Psoas muscle (tissue), 8 donors: ENCODE data around the gene PRKX. TPM values are rescaled to one million over a fixed set of nuclear protein-coding genes. Genes with fewer than 3 reads are reported as not detected.
"Not testable (repeated sequence)": the region's sequence is repeated elsewhere in the genome, so short reads cannot be mapped to it uniquely, and the experiment has no call there.

ENCODE experiments used
- ATAC-seq, 4 donors: fragments of 200-7000 bp; cut with Tn5 transposase; one replicate each; pipeline ENCODE4 v1.9.1; 2020; ENCODE audit warnings: moderate library complexity in 3 of 4, mild to moderate bottlenecking in 2 of 4
- DNase-seq, 2 donors: peaks; one replicate each; pipeline ENCODE4 v3.0.0-alpha.2; 2020
- H3K27ac ChIP-seq: fragments of 200-600 bp; one replicate; pipeline ENCODE4 v1.8.0; 2022
- H3K27me3 ChIP-seq, 3 donors: fragments of 200-600 bp in 1 of 3; one replicate each; pipeline versions ENCODE4 v1.6.1 to v1.8.0; 2013 to 2022; ENCODE audit warnings: low read length in 2 of 3, mild to moderate bottlenecking in 2 of 3, moderate library complexity in 1 of 3; ENCODE audit not compliant: insufficient read depth in 3 of 3
- H3K36me3 ChIP-seq, 2 donors: fragments of 200-600 bp in 1 of 2; one replicate each; pipeline versions ENCODE4 v1.6.1 to v1.8.0; 2013 to 2022; ENCODE audit warnings: low read depth in 1 of 2, mild to moderate bottlenecking in 1 of 2, moderate library complexity in 1 of 2; ENCODE audit not compliant: insufficient read depth in 1 of 2
- H3K4me1 ChIP-seq: fragments of 200-600 bp; one replicate; pipeline ENCODE4 v1.8.0; 2022
- H3K4me3 ChIP-seq: fragments of 200-600 bp; one replicate; pipeline ENCODE4 v1.8.0; 2022; ENCODE audit warnings: mild to moderate bottlenecking
- H3K9me3 ChIP-seq: fragments of 200-600 bp; one replicate; pipeline ENCODE4 v1.8.0; 2022
- WGBS, 3 donors: extraction: QIAGEN DNeasy Blood & Tissue Kit; methylation state at CpG; one replicate each; pipeline versions ENCODE4 v1.1.6 to v1.1.7; 2013; 5-methylcytosine and 5-hydroxymethylcytosine counted together
- intact Hi-C, 2 donors: fragments of 100-400 bp; cut with DNase I; formaldehyde crosslinking; loops; one replicate each; pipeline versions ENCODE4 v1.11.0 to v1.14.2; 2022
- polyA plus RNA-seq, 3 donors: library from polyadenylated mRNA; stranded (reverse); fragments of 200-250 nt; gene quantifications; one replicate each; pipeline ENCODE4 v1.2.3, GENCODE V29; 2013
- total RNA-seq, 4 donors: library from RNA; stranded (reverse); fragmentation: NEBNext Ultra II Directional in 2 of 4; extraction: Animal tissue kit (Norgen Biotek cat#: 25700) in 2 of 4; gene quantifications; one replicate each; pipeline versions ENCODE4 v1.2.1 to v1.2.4, GENCODE V29; 2021 to 2023
- TF ChIP-seq, protein P1 (sequence below): fragments of 200-600 bp; IDR thresholded peaks from one replicate; pipeline ENCODE4 v1.8.0; 2022; ENCODE audit warnings: antibody characterized with exemption
- donor health status: healthy with polysubstance abuse.
- donor health status: DM: no; HTN: no; CAD: no; lungs with moderate emphysema.
- donor health status: Bipolar disorder and iron deficiency.
- donor health status: healthy.
- donor health status: DM: yes; HTN: yes; CAD: no.
- donor health status: DM: no; HTN: no; CAD: no.
- donor health status: DM: no; HTN: no; CAD: no.
- donor health status: DM: yes; HTN: yes; CAD: no.

The PRKX gene
- total and polyA plus RNA-seq, 7 donors = 0.59 to 4.5 (median 2.7) TPM

DNA sequence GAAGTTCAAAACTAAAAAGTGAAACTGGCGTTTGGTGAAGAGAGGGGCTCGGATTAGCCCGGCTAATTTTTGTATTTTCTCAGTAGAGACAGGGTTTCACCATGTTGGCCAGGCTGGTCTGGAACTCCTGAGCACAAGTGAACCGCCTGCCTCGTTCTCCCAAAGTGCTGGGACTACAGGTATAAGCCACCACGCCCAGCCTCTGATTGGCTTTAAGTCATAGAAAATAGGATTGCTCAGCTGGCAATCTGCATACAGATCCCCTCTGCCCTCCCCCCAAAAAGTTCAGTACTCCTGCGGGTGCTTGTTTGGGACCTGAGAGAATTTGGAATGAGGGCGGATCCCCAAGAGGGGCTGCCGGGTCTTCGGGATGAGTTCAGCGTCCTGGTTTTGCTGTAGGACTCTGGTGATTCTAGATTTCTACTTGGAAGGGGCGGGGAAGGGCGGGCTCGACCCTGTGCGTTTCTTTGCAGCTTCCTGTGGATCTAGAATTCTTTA lies 537 bp upstream of the PRKX start:
- intact Hi-C loops = no loop called here

DNA sequence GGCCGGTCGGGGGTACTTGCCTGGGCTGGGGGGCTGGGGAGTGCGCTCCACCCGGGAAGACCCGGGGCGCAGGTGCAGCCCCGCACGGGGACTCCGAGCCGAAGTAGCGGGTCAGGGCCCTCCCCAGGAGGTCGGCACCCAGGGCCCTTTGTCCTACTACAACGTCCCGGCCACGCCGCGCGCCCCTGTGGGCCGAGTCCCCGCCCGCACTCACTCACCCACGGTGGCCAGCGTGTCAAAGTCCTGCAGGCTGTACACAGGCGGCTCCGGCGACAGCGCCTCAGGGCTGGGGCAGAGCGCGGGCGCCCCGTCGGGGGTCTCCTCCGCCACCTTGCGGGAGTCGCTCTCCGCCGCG lies 602 bp downstream of the PRKX start:
- ATAC-seq = peak in 2 of 4 donors; percentile 18 to 37
- peak in 1 of 2 donors; percentile 56 for DNase-seq
- Histone ChIP-seq H3K4me1 (no peaks in the 10 kb centered on the region), H3K4me3 (peak overlapping the region; percentile 65), H3K27me3 (peaks cover 0 to 33% (median 0%) of the 10 kb centered on the region in 3 donors), H3K9me3 (no peaks in the 10 kb centered on the region), H3K36me3 (no peaks in the 10 kb centered on the region), H3K27ac (peak overlapping the region; percentile 50)
- WGBS, 3 donors = 0 to 2% (median 1%) methylated on average over 6 to 38 of the region's 38 CpGs
- TF ChIP-seq, protein P1, sequence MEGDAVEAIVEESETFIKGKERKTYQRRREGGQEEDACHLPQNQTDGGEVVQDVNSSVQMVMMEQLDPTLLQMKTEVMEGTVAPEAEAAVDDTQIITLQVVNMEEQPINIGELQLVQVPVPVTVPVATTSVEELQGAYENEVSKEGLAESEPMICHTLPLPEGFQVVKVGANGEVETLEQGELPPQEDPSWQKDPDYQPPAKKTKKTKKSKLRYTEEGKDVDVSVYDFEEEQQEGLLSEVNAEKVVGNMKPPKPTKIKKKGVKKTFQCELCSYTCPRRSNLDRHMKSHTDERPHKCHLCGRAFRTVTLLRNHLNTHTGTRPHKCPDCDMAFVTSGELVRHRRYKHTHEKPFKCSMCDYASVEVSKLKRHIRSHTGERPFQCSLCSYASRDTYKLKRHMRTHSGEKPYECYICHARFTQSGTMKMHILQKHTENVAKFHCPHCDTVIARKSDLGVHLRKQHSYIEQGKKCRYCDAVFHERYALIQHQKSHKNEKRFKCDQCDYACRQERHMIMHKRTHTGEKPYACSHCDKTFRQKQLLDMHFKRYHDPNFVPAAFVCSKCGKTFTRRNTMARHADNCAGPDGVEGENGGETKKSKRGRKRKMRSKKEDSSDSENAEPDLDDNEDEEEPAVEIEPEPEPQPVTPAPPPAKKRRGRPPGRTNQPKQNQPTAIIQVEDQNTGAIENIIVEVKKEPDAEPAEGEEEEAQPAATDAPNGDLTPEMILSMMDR = no peak
- intact Hi-C loops = no loop called here

More for the DNA sequence above, 537 bp upstream of the PRKX start:
- no peaks in the 10 kb centered on the region for H3K36me3 ChIP-seq
- DNase-seq (no peak), ATAC-seq (no peak)
- 8 to 14% (median 9%) methylated on average over 15 of the region's 15 CpGs for WGBS, 3 donors
- no peaks in the 10 kb centered on the region for H3K4me1 ChIP-seq
- peaks cover 0 to 33% (median 0%) of the 10 kb centered on the region in 3 donors for H3K27me3 ChIP-seq
- H3K4me3 ChIP-seq = peak overlapping the region; percentile 65
- no peak overlapping the region for H3K27ac ChIP-seq
- H3K9me3 ChIP-seq = no peaks in the 10 kb centered on the region
- TF ChIP-seq, protein P1 = no peak

DNA sequence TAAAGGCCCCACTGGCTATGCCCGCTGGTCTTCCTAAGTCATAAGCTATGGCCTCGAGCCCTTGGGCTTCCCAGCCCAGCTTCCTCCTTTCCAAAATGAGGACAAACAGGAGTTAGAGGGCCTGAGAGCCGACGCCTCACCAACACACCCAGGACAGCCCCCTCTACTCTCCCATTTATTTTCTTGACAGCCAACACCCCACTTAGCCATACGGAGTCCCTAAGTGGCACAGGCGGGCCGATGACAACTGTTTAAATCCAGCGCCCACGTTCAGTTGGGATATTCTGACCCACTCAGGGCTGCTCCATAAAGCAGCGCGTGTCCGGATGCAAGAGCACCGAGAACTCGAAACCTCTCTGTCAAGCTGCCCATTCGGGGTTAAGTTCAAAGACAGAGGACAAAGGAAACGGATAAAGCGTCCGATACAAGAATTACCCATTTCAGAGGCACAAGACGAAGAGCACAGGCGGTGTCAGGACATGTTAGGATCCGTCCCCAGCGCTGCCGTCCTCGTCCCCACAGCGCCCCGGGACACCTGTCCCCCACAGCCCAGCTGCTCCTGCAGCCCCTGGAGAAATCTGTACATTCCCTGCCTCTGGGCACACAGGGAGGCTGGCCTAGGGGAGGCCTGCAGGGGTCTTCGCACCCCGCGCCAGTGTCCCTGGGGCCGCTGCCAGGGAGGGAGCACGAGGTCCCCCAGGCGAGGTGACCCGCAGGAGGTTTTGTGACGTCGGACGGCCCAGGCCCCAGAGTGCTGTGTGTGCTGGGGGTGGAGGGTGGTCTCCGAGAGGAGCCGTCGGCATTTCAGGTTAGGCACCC lies 1.2 kb downstream of the PRKX start:
- TF ChIP-seq, protein P1 = no peak
- Histone ChIP-seq H3K9me3 (no peaks in the 10 kb centered on the region), H3K4me3 (peak overlapping the region; percentile 65), H3K4me1 (no peaks in the 10 kb centered on the region), H3K27me3 (peaks cover 0 to 33% (median 0%) of the 10 kb centered on the region in 3 donors), H3K36me3 (no peaks in the 10 kb centered on the region), H3K27ac (peak overlapping the region; percentile 50)
- intact Hi-C loops = no loop called here
- no peak for DNase-seq
- WGBS, 3 donors = 2 to 7% (median 6%) methylated on average over 34 to 39 of the region's 39 CpGs
- ATAC-seq = peak in 1 of 4 donors; percentile 46

DNA sequence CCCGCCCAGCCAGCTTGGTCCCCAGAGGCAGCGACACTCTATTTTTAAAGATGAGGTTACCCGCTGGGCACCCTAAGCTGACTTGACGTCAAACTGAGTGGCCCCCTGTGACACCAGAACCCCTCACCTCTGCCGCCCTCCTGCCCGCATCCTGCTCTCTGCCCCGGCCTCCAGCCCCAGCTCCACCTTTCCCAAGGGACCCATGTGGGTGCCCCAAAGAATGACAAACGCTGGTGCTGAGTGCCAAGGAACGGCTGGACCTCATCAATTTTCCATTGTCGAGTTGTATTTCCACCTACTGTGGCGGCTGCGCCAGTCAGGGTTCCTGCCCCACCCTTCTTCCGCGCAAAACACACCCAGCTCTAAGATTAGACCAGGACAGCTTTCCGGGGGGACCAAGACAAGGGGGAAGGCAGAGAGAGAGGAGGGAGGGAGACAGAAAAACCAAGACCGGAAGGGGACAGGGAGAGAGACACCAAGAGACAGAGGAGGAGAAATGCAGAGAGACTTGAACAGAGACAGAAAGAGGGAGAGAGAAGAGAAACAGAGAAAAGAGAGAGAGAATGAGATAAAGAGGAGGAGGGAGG lies 2.0 kb downstream of the PRKX start:
- peaks cover 0 to 33% (median 0%) of the 10 kb centered on the region in 3 donors for H3K27me3 ChIP-seq
- no peaks in the 10 kb centered on the region for H3K4me1 ChIP-seq
- H3K4me3 ChIP-seq = peak overlapping the region; percentile 65
- intact Hi-C loops = no loop called here
- peak in 1 of 2 donors; percentile 54 for DNase-seq
- TF ChIP-seq, protein P1 = no peak
- peak in 2 of 4 donors; percentile 21 to 40 for ATAC-seq
- peak overlapping the region; percentile 50 for H3K27ac ChIP-seq
- 14 to 33% (median 32%) methylated on average over 16 of the region's 16 CpGs for WGBS, 3 donors
- no peaks in the 10 kb centered on the region for H3K9me3 ChIP-seq
- no peaks in the 10 kb centered on the region for H3K36me3 ChIP-seq

DNA sequence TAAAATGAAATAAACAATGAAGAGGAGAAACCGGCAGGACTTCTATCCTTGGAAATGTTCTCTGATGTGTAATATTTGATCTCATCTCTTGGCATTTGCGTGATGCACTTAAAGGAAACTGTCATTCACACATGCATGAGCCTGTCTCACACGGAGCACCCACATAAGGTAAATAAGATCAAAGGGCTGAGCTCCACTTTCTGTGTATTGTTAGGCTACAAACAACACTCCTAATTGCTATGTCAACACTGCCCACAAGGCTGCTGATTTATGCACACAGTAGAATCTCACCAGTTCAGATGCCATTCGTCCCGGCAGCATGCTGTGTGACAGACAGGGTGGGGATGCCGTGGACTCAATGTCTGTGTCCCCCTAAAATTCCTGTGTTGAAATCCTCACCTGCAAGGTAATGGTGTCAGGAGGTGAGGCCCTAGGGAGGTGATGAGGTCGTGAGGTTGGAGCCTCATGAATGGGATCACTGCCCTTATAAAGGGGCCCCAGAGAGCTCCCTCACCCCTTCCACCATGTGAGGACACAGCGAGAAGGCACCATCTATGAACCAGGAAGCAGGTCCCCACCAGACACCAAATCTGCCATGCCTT lies 5.7 kb downstream of the PRKX start:
- peaks cover 0 to 12% (median 0%) of the 10 kb centered on the region in 3 donors for H3K27me3 ChIP-seq
- intact Hi-C loops, DNase-seq, H3K36me3 ChIP-seq, H3K27ac ChIP-seq, H3K9me3 ChIP-seq, H3K4me3 ChIP-seq, H3K4me1 ChIP-seq, ATAC-seq: not testable (repeated sequence)
- 63 to 82% (median 68%) methylated on average over 7 of the region's 8 CpGs for WGBS, 3 donors
